Small intestine (tissue), 4 donors: ENCODE measurements around the gene SLC49A3. TPM values are rescaled to one million over a fixed set of nuclear protein-coding genes. Genes with fewer than 3 reads are reported as not detected.

Experiments used
- polyA plus RNA-seq, 4 donors: library from polyadenylated mRNA; stranded (reverse) in 3 of 4; unstranded in 1 of 4; fragments of 200-250 nt in 3 of 4; fragments of 120-200 nt in 1 of 4; gene quantifications; one replicate each; pipeline versions ENCODE4 v1.2.1 to v1.2.3, GENCODE V29; 2013
- donor health status: healthy with polysubstance abuse.
- donor health status: Bipolar disorder and iron deficiency.
- donor health status: healthy.

SLC49A3 gene
- polyA plus RNA-seq, 4 donors: 3.4 to 7.8 (median 4.6) TPM

Other genes starting within 250 kb of the SLC49A3 start
- gene ZNF721, start 190.0 kb downstream of the SLC49A3 start, polyA plus RNA-seq: 10 to 100 TPM in 1 of 4 donors, 1 to 10 TPM in 3; 6.5 to 36.8 (median 8.7) TPM
- 10 to 100 TPM; 26.3 to 50.0 (median 39.1) TPM for gene PIGG, start 189.9 kb downstream of the SLC49A3 start, polyA plus RNA-seq
- under 1 TPM in 2 of 4 donors, not detected in 2; 0.04 to 0.22 TPM for gene TMEM271, start 112.9 kb downstream of the SLC49A3 start, polyA plus RNA-seq
- 10 to 100 TPM in 1 of 4 donors, 1 to 10 TPM in 1, not detected in 2; 1.8 to 35.2 TPM for gene PDE6B, start 63.6 kb downstream of the SLC49A3 start, polyA plus RNA-seq
- gene ATP5ME, start 14.9 kb downstream of the SLC49A3 start, polyA plus RNA-seq: 1,000 to 10,000 TPM in 1 of 4 donors, 100 to 1,000 TPM in 3; 447 to 1,305 (median 893) TPM
- gene MYL5, start 14.6 kb downstream of the SLC49A3 start, polyA plus RNA-seq: 100 to 1,000 TPM in 2 of 4 donors, 10 to 100 TPM in 2; 36.1 to 316 (median 159) TPM
- gene PCGF3, start 16.7 kb upstream of the SLC49A3 start, polyA plus RNA-seq: 10 to 100 TPM; 27.3 to 71.6 (median 55.3) TPM
- 1 to 10 TPM in 2 of 4 donors, not detected in 2; 1.4 to 2.6 TPM for gene CPLX1, start 137.0 kb upstream of the SLC49A3 start, polyA plus RNA-seq
- gene GAK, start 243.2 kb upstream of the SLC49A3 start, polyA plus RNA-seq: 100 to 1,000 TPM in 3 of 4 donors, 10 to 100 TPM in 1; 98.4 to 463 (median 230) TPM
- gene TMEM175, start 243.3 kb upstream of the SLC49A3 start, polyA plus RNA-seq: 10 to 100 TPM; 23.1 to 29.5 (median 24.3) TPM